ENCODE results near the gene GRIPAP1. TPM values are rescaled to one million over a fixed set of nuclear protein-coding genes. Genes with fewer than 3 reads are reported as not detected.

The GRIPAP1 gene
- polyA plus RNA-seq, 1 donor = 25.0 TPM

- no peak for DNase-seq (ENCODE audit: low read depth)
Measured at GRCh38 chrX:48923771-48924170, 78.3 kb downstream of the GRIPAP1 start.

Other genes starting within 250 kb of the GRIPAP1 start
- gene GLOD5, start 240.5 kb downstream of the GRIPAP1 start, polyA plus RNA-seq (ENCODE audit: insufficient read length) = not detected
- gene GATA1, start 215.7 kb downstream of the GRIPAP1 start, polyA plus RNA-seq (ENCODE audit: insufficient read length) = 0.22 TPM
- 94.3 TPM for gene HDAC6, start 200.2 kb downstream of the GRIPAP1 start, polyA plus RNA-seq (ENCODE audit: insufficient read length)
- gene ERAS, start 175.8 kb downstream of the GRIPAP1 start, polyA plus RNA-seq (ENCODE audit: insufficient read length) = 0.16 TPM
- not detected for gene PCSK1N, start 166.7 kb downstream of the GRIPAP1 start, polyA plus RNA-seq (ENCODE audit: insufficient read length)
- 37.2 TPM for gene TIMM17B, start 104.5 kb downstream of the GRIPAP1 start, polyA plus RNA-seq (ENCODE audit: insufficient read length)
- gene PQBP1, start 104.3 kb downstream of the GRIPAP1 start, polyA plus RNA-seq (ENCODE audit: insufficient read length) = 64.5 TPM
- 15.0 TPM for gene SLC35A2, start 90.6 kb downstream of the GRIPAP1 start, polyA plus RNA-seq (ENCODE audit: insufficient read length)
- 2.1 TPM for gene PIM2, start 83.2 kb downstream of the GRIPAP1 start, polyA plus RNA-seq (ENCODE audit: insufficient read length)
- 35.3 TPM for gene OTUD5, start 44.7 kb downstream of the GRIPAP1 start, polyA plus RNA-seq (ENCODE audit: insufficient read length)
- gene KCND1, start 30.4 kb downstream of the GRIPAP1 start, polyA plus RNA-seq (ENCODE audit: insufficient read length) = 1.2 TPM
- gene TFE3, start 41.1 kb upstream of the GRIPAP1 start, polyA plus RNA-seq (ENCODE audit: insufficient read length) = 21.6 TPM
- gene CCDC120, start 56.7 kb upstream of the GRIPAP1 start, polyA plus RNA-seq (ENCODE audit: insufficient read length) = 4.2 TPM
- 19.8 TPM for gene PRAF2, start 71.7 kb upstream of the GRIPAP1 start, polyA plus RNA-seq (ENCODE audit: insufficient read length)
- gene WDR45, start 77.6 kb upstream of the GRIPAP1 start, polyA plus RNA-seq (ENCODE audit: insufficient read length) = 34.4 TPM
- 19.0 TPM for gene GPKOW, start 121.5 kb upstream of the GRIPAP1 start, polyA plus RNA-seq (ENCODE audit: insufficient read length)
- gene MAGIX, start 160.5 kb upstream of the GRIPAP1 start, polyA plus RNA-seq (ENCODE audit: insufficient read length) = 1.9 TPM
- gene PLP2, start 169.6 kb upstream of the GRIPAP1 start, polyA plus RNA-seq (ENCODE audit: insufficient read length) = 179 TPM
- gene PRICKLE3, start 184.1 kb upstream of the GRIPAP1 start, polyA plus RNA-seq (ENCODE audit: insufficient read length) = 3.6 TPM
- gene SYP, start 197.9 kb upstream of the GRIPAP1 start, polyA plus RNA-seq (ENCODE audit: insufficient read length) = 1.0 TPM
- 0.03 TPM for gene CACNA1F, start 231.1 kb upstream of the GRIPAP1 start, polyA plus RNA-seq (ENCODE audit: insufficient read length)
- gene CCDC22, start 233.2 kb upstream of the GRIPAP1 start, polyA plus RNA-seq (ENCODE audit: insufficient read length) = 12.4 TPM

Data from forelimb muscle (tissue), 1 donor.